Choroid plexus epithelial cell (primary cell): Measurements from ENCODE around the gene STMND1.

Experiments
- DNase-seq: peaks from one replicate; pipeline ENCODE4 v3.0.0-alpha.2; 2010; ENCODE audit warnings: low read depth
- H3K4me3 ChIP-seq: 2 replicates; pipeline ENCODE4 v1.5.1; 2011; ENCODE audit warnings: low read depth, mild to moderate bottlenecking, control low read depth, low read length, moderate library complexity
- TF ChIP-seq, protein P1 (sequence below): conservative IDR thresholded peaks from 2 replicates; pipeline ENCODE4 v1.5.1; 2011; ENCODE audit warnings: low read depth, mild to moderate bottlenecking, control low read depth, inconsistent platforms, low read length, moderate library complexity

Gene STMND1

DNA sequence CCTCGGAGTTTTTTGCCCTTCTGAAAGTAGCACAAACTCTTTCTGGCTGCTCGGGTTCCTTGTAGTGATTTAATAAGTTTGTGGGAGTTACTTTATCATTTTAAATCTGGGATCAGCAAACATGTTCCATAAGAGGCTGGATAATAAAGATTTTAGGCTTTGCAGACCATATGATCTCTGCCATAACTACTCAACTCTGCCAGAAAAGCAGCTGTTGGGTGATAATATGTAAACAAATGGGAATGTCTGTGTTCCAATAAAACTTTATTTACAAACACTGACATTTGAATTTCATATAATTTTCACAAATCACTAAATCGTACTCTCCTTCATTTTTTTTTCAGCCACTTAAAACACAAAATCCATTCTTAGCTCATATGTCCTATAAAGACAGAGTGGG lies 3.9 kb upstream of the STMND1 start:
- no peak for DNase-seq
- H3K4me3 ChIP-seq, result no peak overlapping the region
- TF ChIP-seq, protein P1, sequence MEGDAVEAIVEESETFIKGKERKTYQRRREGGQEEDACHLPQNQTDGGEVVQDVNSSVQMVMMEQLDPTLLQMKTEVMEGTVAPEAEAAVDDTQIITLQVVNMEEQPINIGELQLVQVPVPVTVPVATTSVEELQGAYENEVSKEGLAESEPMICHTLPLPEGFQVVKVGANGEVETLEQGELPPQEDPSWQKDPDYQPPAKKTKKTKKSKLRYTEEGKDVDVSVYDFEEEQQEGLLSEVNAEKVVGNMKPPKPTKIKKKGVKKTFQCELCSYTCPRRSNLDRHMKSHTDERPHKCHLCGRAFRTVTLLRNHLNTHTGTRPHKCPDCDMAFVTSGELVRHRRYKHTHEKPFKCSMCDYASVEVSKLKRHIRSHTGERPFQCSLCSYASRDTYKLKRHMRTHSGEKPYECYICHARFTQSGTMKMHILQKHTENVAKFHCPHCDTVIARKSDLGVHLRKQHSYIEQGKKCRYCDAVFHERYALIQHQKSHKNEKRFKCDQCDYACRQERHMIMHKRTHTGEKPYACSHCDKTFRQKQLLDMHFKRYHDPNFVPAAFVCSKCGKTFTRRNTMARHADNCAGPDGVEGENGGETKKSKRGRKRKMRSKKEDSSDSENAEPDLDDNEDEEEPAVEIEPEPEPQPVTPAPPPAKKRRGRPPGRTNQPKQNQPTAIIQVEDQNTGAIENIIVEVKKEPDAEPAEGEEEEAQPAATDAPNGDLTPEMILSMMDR, result no peak

DNA sequence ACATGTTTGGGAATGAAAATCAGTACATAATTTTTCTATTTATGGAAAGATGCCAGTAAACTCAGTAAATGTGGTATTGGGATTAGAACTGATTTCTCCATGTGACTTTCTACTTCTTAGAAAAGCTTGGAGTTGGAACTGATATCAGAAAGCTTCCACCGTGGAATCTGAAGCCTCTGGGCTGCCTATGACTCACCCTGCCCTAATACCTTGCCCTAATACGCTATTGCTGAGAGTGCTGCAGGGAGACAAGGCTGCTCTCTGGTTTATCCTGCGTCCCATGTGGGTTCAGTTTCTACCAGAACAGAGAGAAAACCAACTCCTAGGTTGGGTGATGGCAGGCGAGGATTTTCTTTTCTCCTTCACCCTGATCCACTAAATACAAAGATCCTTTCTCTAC lies 3.3 kb upstream of the STMND1 start:
- no peak overlapping the region for H3K4me3 ChIP-seq
- peak; percentile 56 for DNase-seq
- TF ChIP-seq, protein P1, result no peak

DNA sequence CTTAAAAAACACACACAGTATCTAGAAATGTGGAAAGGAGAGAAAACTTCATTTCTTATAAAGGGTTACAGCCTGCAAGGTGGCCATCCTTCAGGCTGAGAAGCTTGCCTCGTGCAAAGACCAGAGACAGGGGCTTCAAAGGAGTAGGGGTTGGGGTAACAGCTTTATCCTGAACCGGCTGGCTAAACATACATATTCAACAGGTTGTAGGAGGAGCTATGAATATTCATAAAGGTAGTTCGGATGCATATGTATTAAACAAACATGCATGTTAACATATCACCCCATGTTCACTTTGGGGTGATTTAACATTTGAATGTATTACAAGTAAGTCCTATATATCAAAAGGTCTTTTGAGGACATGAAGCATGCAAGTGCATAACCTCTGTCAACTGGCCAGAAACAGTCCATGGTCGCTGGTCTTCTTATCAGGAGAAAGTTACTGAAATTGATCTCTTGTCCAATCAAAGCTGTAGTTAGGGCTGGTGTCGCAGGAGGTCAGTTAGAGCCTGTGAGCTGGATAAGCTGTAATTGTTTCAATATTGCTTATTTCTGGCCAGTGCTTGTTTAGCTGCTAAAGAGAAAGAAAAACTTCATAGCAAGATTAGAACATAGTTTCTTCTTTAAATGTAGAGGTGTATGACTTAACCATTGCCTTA lies 2.3 kb upstream of the STMND1 start:
- no peak for DNase-seq
- H3K4me3 ChIP-seq, result no peak overlapping the region
- TF ChIP-seq, protein P1, result no peak

DNA sequence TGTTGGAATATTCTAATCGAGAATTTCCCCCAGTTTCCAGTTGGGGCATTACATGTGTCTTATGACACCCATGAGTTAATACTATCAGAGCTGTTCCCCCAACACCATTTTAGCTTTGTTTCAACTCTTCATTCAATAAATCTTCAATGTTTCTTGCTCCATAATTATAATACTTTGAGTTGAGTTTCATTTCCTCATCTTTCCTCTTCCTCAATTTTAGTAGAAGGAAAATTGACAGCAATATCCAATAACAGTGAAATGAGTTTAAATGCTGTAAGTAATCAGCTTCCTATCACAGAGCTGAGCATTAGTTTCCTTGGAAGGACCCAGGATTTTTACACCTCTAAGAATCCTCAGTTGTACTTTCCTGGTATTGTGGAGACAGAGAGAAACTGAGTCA lies 1.0 kb upstream of the STMND1 start:
- TF ChIP-seq, protein P1, result no peak
- H3K4me3 ChIP-seq, result no peak overlapping the region
- DNase-seq, result no peak

DNA sequence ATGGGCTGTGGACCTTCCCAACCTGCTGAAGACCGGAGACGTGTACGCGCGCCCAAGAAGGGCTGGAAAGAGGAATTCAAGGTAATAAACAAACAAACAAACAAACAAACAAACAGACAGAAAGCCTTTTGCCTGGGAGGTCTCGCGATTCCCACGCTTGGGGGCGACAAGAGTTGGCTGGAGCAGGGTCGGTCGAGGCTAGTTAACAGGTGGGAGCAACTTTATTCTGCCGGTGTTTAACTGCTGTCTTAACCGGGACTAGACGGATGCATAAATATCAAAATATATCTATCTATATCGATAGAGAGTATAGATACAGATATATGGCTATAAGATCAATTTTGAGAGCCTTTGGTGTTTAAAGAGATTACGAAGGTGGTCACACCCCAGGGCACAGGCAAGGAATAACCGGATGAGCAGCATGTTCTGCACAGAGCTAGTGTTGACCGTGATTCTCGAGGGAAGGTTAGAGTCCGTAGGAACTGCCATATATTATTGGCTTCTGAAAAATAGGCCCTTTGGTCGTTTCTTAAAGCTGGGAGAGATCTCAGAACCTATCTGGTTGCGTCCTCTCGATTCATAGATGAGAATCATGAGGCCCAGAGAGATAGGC lies 514 bp downstream of the STMND1 start:
- DNase-seq, result no peak
- TF ChIP-seq, protein P1, result no peak
- H3K4me3 ChIP-seq, result peak overlapping the region; percentile 43

DNA sequence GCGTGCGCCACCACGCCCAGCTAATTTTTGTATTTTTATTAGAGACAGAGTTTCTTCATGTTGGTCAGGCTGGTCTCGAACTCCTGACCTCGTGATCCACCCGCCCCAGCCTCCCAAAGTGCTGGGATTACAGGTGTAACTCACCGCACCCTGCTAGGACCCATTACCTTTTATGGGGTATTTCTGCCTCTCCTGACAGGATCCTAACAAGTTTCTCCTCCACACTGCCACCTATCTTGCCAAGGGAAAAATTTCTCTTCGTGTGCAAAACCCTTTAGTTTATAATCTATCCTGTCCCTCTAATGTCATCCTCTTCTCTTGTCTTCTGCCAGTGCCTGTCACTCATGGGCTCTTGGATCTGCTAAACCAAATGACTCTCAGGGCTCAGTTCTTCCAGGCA lies 1.9 kb downstream of the STMND1 start:
- TF ChIP-seq, protein P1, result peak; percentile 48
- DNase-seq, result peak; percentile 33
- no peak overlapping the region for H3K4me3 ChIP-seq

DNA sequence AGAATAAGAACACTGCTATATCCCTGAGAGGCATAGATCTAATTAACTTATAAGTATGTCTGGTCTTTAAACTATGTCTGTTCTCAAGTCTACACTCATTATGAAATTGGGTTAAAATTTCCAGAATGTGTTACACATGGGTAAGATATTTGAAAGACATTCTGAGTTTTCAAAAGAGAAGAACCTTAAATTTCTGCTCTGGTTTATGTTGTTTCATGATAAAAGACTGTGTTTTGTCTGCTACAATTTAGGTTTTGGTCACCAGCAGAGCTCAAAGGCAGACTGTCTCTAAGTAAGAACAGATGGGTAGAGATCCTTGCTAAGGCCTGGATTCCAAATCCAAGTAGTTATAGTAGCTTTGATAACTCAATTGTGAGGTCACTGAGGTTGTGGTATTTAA lies 6.0 kb downstream of the STMND1 start:
- H3K4me3 ChIP-seq, result no peak overlapping the region
- no peak for DNase-seq
- TF ChIP-seq, protein P1, result no peak
